PC-3 (cell line): Measurements from ENCODE around the gene NADK2. TPM values are rescaled to one million over a fixed set of nuclear protein-coding genes. Genes with fewer than 3 reads are reported as not detected.

Experiments
- ATAC-seq: fragments of 200-7000 bp; cut with Tn5 transposase; 2 replicates; pipeline ENCODE4 v1.9.1; 2020; ENCODE audit warnings: mild to moderate bottlenecking, moderate library complexity
- BruUV-seq: library from RNA; stranded (reverse); fragments of 400-500 nt; replicated peaks from 2 replicates; lab custom pipeline; 2021; lab: Mats Ljungman, UMichigan
- CTCF ChIA-PET: fragments of 300-600 bp; sonication (Branson Sonifier 250); formaldehyde crosslinking; loops from one replicate; lab custom pipeline; 2022; ENCODE audit warnings: antibody characterized with exemption; lab: Charles Lee
- POLR2A ChIA-PET: fragments of 300-600 bp; sonication (Branson Sonifier 250); formaldehyde crosslinking; loops from one replicate; lab custom pipeline; 2022; ENCODE audit warnings: antibody characterized with exemption; ENCODE audit not compliant: unreplicated experiment; lab: Charles Lee
- DNase-seq: peaks from one replicate; pipeline ENCODE4 v3.0.0-alpha.2; 2015
- H2AFZ ChIP-seq: fragments of 300-600 bp; sonication (generic); 2 replicates; pipeline ENCODE4 v1.6.0; 2016; ENCODE audit warnings: antibody characterized with exemption, low read length
- H3F3A ChIP-seq: fragments of 300-600 bp; sonication (generic); one replicate; pipeline ENCODE4 v1.6.0; 2017; ENCODE audit warnings: antibody characterized with exemption, low read length, control low read depth, mild to moderate bottlenecking; ENCODE audit not compliant: unreplicated experiment
- H3K27ac ChIP-seq: fragments of 300-600 bp; sonication (generic); 2 replicates; pipeline ENCODE4 v1.5.1; 2016; ENCODE audit warnings: mild to moderate bottlenecking, low read length
- H3K27me3 ChIP-seq: fragments of 300-600 bp; sonication (generic); 2 replicates; pipeline ENCODE4 v1.6.1; 2016; ENCODE audit warnings: low read length, mixed read lengths
- H3K36me3 ChIP-seq: fragments of 300-600 bp; sonication (generic); 2 replicates; pipeline ENCODE4 v1.6.1; 2016; ENCODE audit warnings: low read depth, mixed run types, low read length, mixed read lengths
- H3K4me1 ChIP-seq: fragments of 300-600 bp; sonication (generic); 2 replicates; pipeline ENCODE4 v1.5.1; 2016; ENCODE audit warnings: low read length; ENCODE audit not compliant: insufficient read depth
- H3K4me2 ChIP-seq: fragments of 300-600 bp; sonication (generic); 2 replicates; pipeline ENCODE4 v1.6.0; 2016; ENCODE audit warnings: low read length
- H3K4me3 ChIP-seq: fragments of 300-600 bp; sonication (generic); 2 replicates; pipeline ENCODE4 v1.5.1; 2016; ENCODE audit warnings: mild to moderate bottlenecking, low read length, mixed read lengths
- H3K79me2 ChIP-seq: fragments of 300-600 bp; sonication (generic); 2 replicates; pipeline ENCODE4 v1.6.1; 2017; ENCODE audit warnings: low read length, mixed read lengths
- H3K9ac ChIP-seq: fragments of 300-600 bp; sonication (generic); 2 replicates; pipeline ENCODE4 v1.6.0; 2016; ENCODE audit warnings: mild to moderate bottlenecking, low read length
- H3K9me2 ChIP-seq: fragments of 300-600 bp; sonication (generic); replicated peaks from 2 replicates; pipeline ENCODE4 v1.6.1; 2016; ENCODE audit warnings: mixed run types, low read length, mixed read lengths
- H3K9me3 ChIP-seq: fragments of 300-600 bp; sonication (generic); 2 replicates; pipeline ENCODE4 v1.6.1; 2016; ENCODE audit warnings: low read length, mixed read lengths
- H4K20me1 ChIP-seq: fragments of 300-600 bp; sonication (generic); 2 replicates; pipeline ENCODE4 v1.6.1; 2016; ENCODE audit warnings: low read length, mixed read lengths
- EZH2 ChIP-seq: fragments of 300-600 bp; sonication (generic); IDR thresholded peaks from one replicate; pipeline ENCODE4 v1.6.1; 2017; ENCODE audit warnings: antibody characterized with exemption, mild to moderate bottlenecking, low read length; ENCODE audit not compliant: unreplicated experiment
- EZH2phosphoT487 ChIP-seq: fragments of 300-600 bp; sonication (generic); IDR thresholded peaks from 2 replicates; pipeline ENCODE4 v1.6.1; 2018; ENCODE audit warnings: mild to moderate bottlenecking, antibody characterized with exemption, low read length, borderline replicate concordance
- intact Hi-C: fragments of 100-400 bp; cut with micrococcal nuclease; formaldehyde crosslinking; loops from 2 replicates; pipeline ENCODE4 v1.9.0; 2023
- total RNA-seq: library from RNA; depleted of rRNA; stranded (reverse); fragments of >200 nt; gene quantifications from 2 replicates; pipeline ENCODE4 v1.2.3, GENCODE V29; 2014
- TF ChIP-seq, protein P1 (sequence below): fragments of 300-600 bp; sonication (generic); conservative IDR thresholded peaks from 2 replicates; pipeline ENCODE4 v1.5.1; 2017; ENCODE audit warnings: antibody characterized with exemption, low read depth, mild to moderate bottlenecking, low read length

Gene NADK2
- total RNA-seq, 1 experiment from 2014 or later, result 17.7 TPM

DNA sequence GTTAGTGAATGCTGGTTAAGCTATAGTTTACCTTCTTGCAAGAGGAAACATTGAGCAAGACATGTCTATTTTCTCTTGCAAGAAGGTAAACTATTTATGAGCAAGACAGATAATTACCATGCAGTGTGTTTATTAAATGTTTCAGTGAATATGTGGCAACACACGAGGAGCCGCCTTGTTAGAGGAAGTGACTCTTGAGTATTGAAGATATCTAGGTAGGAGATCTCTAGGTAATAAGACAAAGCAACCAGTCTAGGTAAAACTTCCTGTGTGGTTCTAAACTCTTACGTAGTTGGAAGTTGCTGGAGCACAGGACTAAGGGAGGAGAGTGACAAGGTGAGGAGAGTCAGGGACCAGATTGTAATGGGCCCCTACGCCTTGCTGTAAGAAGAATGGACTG, 73.0 kb downstream of the NADK2 start:
- Histone ChIP-seq H3K9me2 (no peaks in the 10 kb centered on the region), H3K27me3 (no peaks in the 10 kb centered on the region), H3K4me3 (no peak overlapping the region), H3K27ac (no peak overlapping the region), H4K20me1 (no peaks in the 10 kb centered on the region), H3K4me1 (no peaks in the 10 kb centered on the region), H3K9me3 (no peaks in the 10 kb centered on the region), H3K4me2 (no peak overlapping the region), H3F3A (no peaks in the 10 kb centered on the region), H3K9ac (no peak overlapping the region), H2AFZ (no peak overlapping the region), H3K36me3 (peaks cover 62% of the 10 kb centered on the region), H3K79me2 (0 out of 2 replicates have a peak, but pooled peaks cover 4% of the 10 kb centered on the region)
- intact Hi-C loops, result no loop called here
- DNase-seq (no peak), ATAC-seq (no peak)
- ChIA-PET CTCF (no interaction called here), POLR2A (no interaction called here)
- TF ChIP-seq, protein P1, sequence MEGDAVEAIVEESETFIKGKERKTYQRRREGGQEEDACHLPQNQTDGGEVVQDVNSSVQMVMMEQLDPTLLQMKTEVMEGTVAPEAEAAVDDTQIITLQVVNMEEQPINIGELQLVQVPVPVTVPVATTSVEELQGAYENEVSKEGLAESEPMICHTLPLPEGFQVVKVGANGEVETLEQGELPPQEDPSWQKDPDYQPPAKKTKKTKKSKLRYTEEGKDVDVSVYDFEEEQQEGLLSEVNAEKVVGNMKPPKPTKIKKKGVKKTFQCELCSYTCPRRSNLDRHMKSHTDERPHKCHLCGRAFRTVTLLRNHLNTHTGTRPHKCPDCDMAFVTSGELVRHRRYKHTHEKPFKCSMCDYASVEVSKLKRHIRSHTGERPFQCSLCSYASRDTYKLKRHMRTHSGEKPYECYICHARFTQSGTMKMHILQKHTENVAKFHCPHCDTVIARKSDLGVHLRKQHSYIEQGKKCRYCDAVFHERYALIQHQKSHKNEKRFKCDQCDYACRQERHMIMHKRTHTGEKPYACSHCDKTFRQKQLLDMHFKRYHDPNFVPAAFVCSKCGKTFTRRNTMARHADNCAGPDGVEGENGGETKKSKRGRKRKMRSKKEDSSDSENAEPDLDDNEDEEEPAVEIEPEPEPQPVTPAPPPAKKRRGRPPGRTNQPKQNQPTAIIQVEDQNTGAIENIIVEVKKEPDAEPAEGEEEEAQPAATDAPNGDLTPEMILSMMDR, result no peak
- TF ChIP-seq EZH2phosphoT487 (no peak), EZH2 (no peak)
- no TSS peak for BruUV-seq

DNA sequence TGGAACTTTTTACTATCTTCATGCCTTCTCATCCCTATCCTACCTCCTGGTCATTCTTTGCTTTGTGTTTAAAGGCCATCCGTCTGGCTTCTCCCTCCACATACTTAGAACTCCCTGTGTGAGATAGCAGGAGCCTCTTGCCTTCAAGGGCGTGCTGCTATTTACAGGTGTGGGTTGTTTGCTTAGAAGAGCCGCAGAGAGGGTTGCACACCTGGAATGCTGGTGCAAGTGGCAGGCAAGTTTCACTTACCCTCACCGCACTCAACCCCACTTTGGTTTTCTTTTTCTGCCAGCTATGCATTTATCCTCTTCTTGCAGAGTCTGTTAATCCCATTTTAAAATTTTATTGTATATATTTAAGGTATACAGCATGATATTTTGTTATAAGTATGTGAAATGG, 77.3 kb downstream of the NADK2 start:
- no peaks in the 10 kb centered on the region for H4K20me1 ChIP-seq

More for the DNA sequence above, 77.3 kb downstream of the NADK2 start:
- intact Hi-C loops, result no loop called here
- Histone ChIP-seq H3K4me1 (no peaks in the 10 kb centered on the region), H3K27ac (no peak overlapping the region), H3K36me3 (peaks cover 74% of the 10 kb centered on the region), H3K9me2 (no peaks in the 10 kb centered on the region), H3K4me3 (no peak overlapping the region), H3K79me2 (0 out of 2 replicates have a peak, but pooled peaks cover 4% of the 10 kb centered on the region), H3K9ac (no peak overlapping the region), H3F3A (no peaks in the 10 kb centered on the region), H3K9me3 (no peaks in the 10 kb centered on the region), H3K27me3 (no peaks in the 10 kb centered on the region), H2AFZ (no peak overlapping the region), H3K4me2 (no peak overlapping the region)
- no peak for DNase-seq
- ATAC-seq, result no peak
- POLR2A ChIA-PET, result no interaction called here
- CTCF ChIA-PET, result no interaction called here
- no TSS peak for BruUV-seq
- TF ChIP-seq EZH2phosphoT487, result no peak
- TF ChIP-seq, protein P1, result no peak
- TF ChIP-seq EZH2, result no peak
